Tibial artery (tissue), 4 donors: ENCODE data around the gene NPHP4.
"Not testable (repeated sequence)": the region's sequence is repeated elsewhere in the genome, so short reads cannot be mapped to it uniquely, and the experiment has no call there.

Experiments
- DNase-seq, 2 donors: peaks; one replicate each; pipeline ENCODE4 v3.0.0-alpha.2; 2019
- H3K27ac ChIP-seq, 2 donors: fragments of 200-600 bp; sonication (generic) in 1 of 2; 1 replicate in 1 of 2; 2 replicates in 1 of 2; pipeline ENCODE4 v1.5.1; 2018 to 2019; ENCODE audit warnings: mild to moderate bottlenecking in 1 of 2
- H3K27me3 ChIP-seq, 2 donors: fragments of 200-600 bp; sonication (generic) in 1 of 2; one replicate each; pipeline versions ENCODE4 v1.5.1 to v1.6.0; 2016 to 2019
- H3K36me3 ChIP-seq, 3 donors: fragments of 200-600 bp; sonication (generic) in 2 of 3; one replicate each; pipeline ENCODE4 v1.5.1; 2016 to 2019; ENCODE audit warnings: mild to moderate bottlenecking in 2 of 3
- H3K4me1 ChIP-seq, 4 donors: fragments of 200-600 bp; sonication (generic) in 2 of 4; 1 replicate in 3 of 4; 2 replicates in 1 of 4; pipeline ENCODE4 v1.5.1; 2016 to 2019
- H3K4me3 ChIP-seq, 2 donors: fragments of 200-600 bp; sonication (generic) in 1 of 2; 1 replicate in 1 of 2; 2 replicates in 1 of 2; pipeline ENCODE4 v1.5.1; 2018 to 2019; ENCODE audit warnings: mild to moderate bottlenecking in 2 of 2
- H3K9me3 ChIP-seq, 3 donors: fragments of 200-600 bp; sonication (generic) in 1 of 3; one replicate each; pipeline ENCODE4 v1.5.1; 2016 to 2019
- CTCF ChIP-seq, 2 experiments: fragments of 200-600 bp in 1 of 2; fragments of 450-650 bp in 1 of 2; IDR thresholded peaks; one replicate each; pipeline ENCODE4 v1.5.1; 2017 to 2019; ENCODE audit warnings: antibody characterized with exemption in 2 of 2, mild to moderate bottlenecking in 1 of 2, moderate library complexity in 1 of 2
- intact Hi-C: fragments of 100-400 bp; cut with DNase I; formaldehyde crosslinking; loops from one replicate; pipeline ENCODE4 v1.15.0; 2023; ENCODE audit warnings: low total_unique reads

The NPHP4 gene

GRCh38 chr1:5933050-5933449, 59.2 kb downstream of the NPHP4 start:
- intact Hi-C loops = no loop called here
- no peak for TF ChIP-seq CTCF (IDR thresholded peaks at IDR 0.05)
- Histone ChIP-seq H3K4me1 (peaks cover 0 to 5% (median 2%) of the 10 kb centered on the region in 4 donors), H3K27ac (no peak overlapping the region), H3K9me3 (no peaks in the 10 kb centered on the region), H3K27me3 (no peaks in the 10 kb centered on the region), H3K36me3 (peaks cover 0 to 22% (median 13%) of the 10 kb centered on the region in 3 donors), H3K4me3 (no peak overlapping the region)
- DNase-seq = no peak

GRCh38 chr1:5928714-5929400, 63.4 kb downstream of the NPHP4 start:
- no peaks in the 10 kb centered on the region for H3K4me1 ChIP-seq
- H3K27me3 ChIP-seq = no peaks in the 10 kb centered on the region
- intact Hi-C loops = no loop called here
- H3K27ac ChIP-seq = no peak overlapping the region
- DNase-seq = no peak
- TF ChIP-seq CTCF (IDR thresholded peaks at IDR 0.05) = no peak
- H3K4me3 ChIP-seq = no peak overlapping the region
- peaks cover 0 to 31% (median 29%) of the 10 kb centered on the region in 3 donors for H3K36me3 ChIP-seq
- H3K9me3 ChIP-seq = no peaks in the 10 kb centered on the region

- Histone ChIP-seq H3K36me3 (peaks cover 0 to 29% (median 27%) of the 10 kb centered on the region in 3 donors), H3K4me1 (no peaks in the 10 kb centered on the region), H3K27ac (no peak overlapping the region), H3K27me3 (no peaks in the 10 kb centered on the region), H3K4me3 (no peak overlapping the region), H3K9me3 (no peaks in the 10 kb centered on the region)
- no peak for TF ChIP-seq CTCF (IDR thresholded peaks at IDR 0.05)
- intact Hi-C loops = no loop called here
- peak in 1 of 2 donors; percentile 54 for DNase-seq
Observed at GRCh38 chr1:5927506-5928370, 64.5 kb downstream of the NPHP4 start.

DNA sequence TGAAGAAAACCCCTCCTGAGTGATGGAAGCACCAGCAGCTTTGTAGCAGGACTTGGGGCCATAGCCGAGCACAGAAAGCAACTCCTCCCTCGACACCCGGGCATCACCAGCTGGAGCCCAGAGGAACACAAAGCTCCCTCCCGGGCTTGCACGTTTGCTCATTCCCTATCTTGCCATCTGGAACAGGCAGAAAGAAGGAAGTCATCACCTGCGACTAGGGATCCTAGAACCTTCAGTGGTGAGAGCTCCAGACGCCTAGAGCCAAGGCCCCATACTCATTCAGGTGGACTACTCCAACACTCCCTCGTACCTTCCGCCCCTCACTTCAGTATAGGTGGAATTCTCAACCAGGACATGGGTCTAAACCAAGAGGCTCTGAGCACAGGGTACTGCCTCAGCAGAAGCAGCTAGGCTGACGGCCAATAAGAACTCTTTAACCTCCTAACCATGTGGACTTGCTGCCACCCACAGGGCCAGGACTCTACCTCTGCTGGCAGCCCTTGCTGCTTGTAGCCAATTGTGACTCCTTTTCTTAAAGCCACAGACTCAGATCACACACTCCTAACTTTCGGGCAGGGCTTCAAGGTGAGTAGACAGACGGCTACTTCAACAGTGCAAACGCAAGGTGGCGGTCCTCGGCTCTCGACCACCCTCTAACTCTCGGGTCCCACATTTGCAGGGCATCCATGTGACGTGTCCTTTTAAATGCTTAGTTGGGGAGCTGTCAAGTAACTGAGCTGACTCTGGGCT, 65.4 kb downstream of the NPHP4 start:
- Histone ChIP-seq H3K27ac (no peak overlapping the region), H3K9me3 (no peaks in the 10 kb centered on the region), H3K4me3 (no peak overlapping the region), H3K27me3 (no peaks in the 10 kb centered on the region), H3K4me1 (no peaks in the 10 kb centered on the region), H3K36me3 (peaks cover 0 to 23% (median 19%) of the 10 kb centered on the region in 3 donors)
- intact Hi-C loops = no loop called here
- TF ChIP-seq CTCF (IDR thresholded peaks at IDR 0.05) = no peak
- peak in 1 of 2 donors; percentile 31 for DNase-seq

DNA sequence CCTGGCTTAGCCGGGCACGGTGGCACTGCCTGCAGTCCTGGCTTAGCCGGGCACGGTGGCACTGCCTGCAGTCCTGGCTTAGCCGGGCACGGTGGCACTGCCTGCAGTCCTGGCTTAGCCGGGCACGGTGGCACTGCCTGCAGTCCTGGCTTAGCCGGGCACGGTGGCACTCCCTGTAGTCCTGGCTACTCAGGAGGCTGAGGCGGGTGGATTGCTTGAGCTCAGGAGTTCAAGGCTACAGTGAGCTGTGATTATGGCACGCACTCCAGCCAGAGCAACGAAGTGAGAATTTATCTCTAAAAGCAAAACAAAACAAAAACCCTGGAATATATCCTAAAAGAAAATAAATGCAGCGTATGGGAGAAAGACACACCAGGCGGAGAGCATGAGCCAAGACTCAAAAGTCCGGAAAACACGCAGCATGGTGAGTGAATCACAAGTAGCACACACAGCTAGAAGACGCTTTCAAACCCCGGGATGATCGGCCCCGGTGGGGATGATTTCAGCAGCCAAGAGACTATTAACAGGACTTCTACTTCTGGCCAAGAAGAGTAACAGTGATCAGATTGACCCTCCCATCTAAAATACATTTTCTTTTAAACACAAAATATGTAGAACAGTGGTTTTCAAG, 69.4 kb downstream of the NPHP4 start:
- H3K4me1 ChIP-seq, H3K9me3 ChIP-seq, intact Hi-C loops, H3K4me3 ChIP-seq, H3K27me3 ChIP-seq, H3K27ac ChIP-seq: not testable (repeated sequence)
- peak in 1 of 2 donors; percentile 59 for DNase-seq
- peaks cover 0 to 16% (median 13%) of the 10 kb centered on the region in 3 donors for H3K36me3 ChIP-seq
